Mesenchymal stem cell (in vitro differentiated cells and primary cell): Measurements from ENCODE around the gene DPEP3.
"Not testable (repeated sequence)": the region's sequence is repeated elsewhere in the genome, so short reads cannot be mapped to it uniquely, and the experiment has no call there.

Experiments
- DNase-seq: peaks from one replicate; pipeline ENCODE4 v3.0.0-alpha.2; 2013
- H2AFZ ChIP-seq: one replicate; pipeline ENCODE4 v1.6.1; 2013; ENCODE audit warnings: low read depth, mild to moderate bottlenecking, control low read depth, inconsistent platforms, low read length, moderate library complexity
- H2AK5ac ChIP-seq: 2 replicates; pipeline ENCODE4 v1.6.1; 2013; ENCODE audit warnings: low read length, moderate library complexity, mild to moderate bottlenecking, inconsistent platforms; ENCODE audit not compliant: severe bottlenecking
- H2BK120ac ChIP-seq: one replicate; pipeline ENCODE4 v1.6.1; 2013; ENCODE audit warnings: low read depth, mild to moderate bottlenecking, inconsistent platforms, low read length, moderate library complexity
- H2BK12ac ChIP-seq, 2 experiments: one replicate each; pipeline ENCODE4 v1.6.1; 2013; ENCODE audit warnings: inconsistent platforms in 2 of 2, low read length in 2 of 2, mild to moderate bottlenecking in 2 of 2, moderate library complexity in 2 of 2, control low read depth in 1 of 2
- H2BK15ac ChIP-seq: one replicate; pipeline ENCODE4 v1.6.1; 2013; ENCODE audit warnings: mild to moderate bottlenecking, low read depth, inconsistent platforms; ENCODE audit not compliant: poor library complexity, severe bottlenecking
- H2BK5ac ChIP-seq: 2 replicates; pipeline ENCODE4 v1.6.1; 2013; ENCODE audit warnings: low read depth, mild to moderate bottlenecking, low read length, control low read depth, inconsistent platforms; ENCODE audit not compliant: poor library complexity, severe bottlenecking
- H3K14ac ChIP-seq, 2 experiments: one replicate each; pipeline ENCODE4 v1.6.1; 2013; ENCODE audit warnings: inconsistent platforms in 2 of 2, low read length in 2 of 2, control low read depth in 1 of 2, mild to moderate bottlenecking in 1 of 2, moderate library complexity in 1 of 2
- H3K18ac ChIP-seq, 2 experiments: one replicate each; pipeline ENCODE4 v1.6.1; 2013; ENCODE audit warnings: inconsistent platforms in 2 of 2, low read length in 2 of 2, control low read depth in 1 of 2, low read depth in 1 of 2, mild to moderate bottlenecking in 1 of 2
- H3K23ac ChIP-seq, 2 experiments: one replicate each; pipeline ENCODE4 v1.6.1; 2013; ENCODE audit warnings: inconsistent platforms in 2 of 2, low read length in 2 of 2, mild to moderate bottlenecking in 2 of 2, moderate library complexity in 2 of 2, control low read depth in 1 of 2
- H3K27ac ChIP-seq: 2 replicates; pipeline ENCODE4 v1.5.1; 2013; ENCODE audit warnings: mild to moderate bottlenecking, moderate library complexity, low read length, control low read depth, inconsistent platforms; ENCODE audit not compliant: poor library complexity, severe bottlenecking
- H3K27me3 ChIP-seq, 2 experiments: 2 replicates each; pipeline versions ENCODE4 v1.6.1 to v1.7.0; 2013; ENCODE audit warnings: low read length in 2 of 2, mild to moderate bottlenecking in 2 of 2, moderate library complexity in 2 of 2, control low read depth in 1 of 2, inconsistent platforms in 1 of 2; ENCODE audit not compliant: control insufficient read depth in 1 of 2, insufficient read depth in 1 of 2
- H3K36me3 ChIP-seq, 2 experiments: 2 replicates each; pipeline versions ENCODE4 v1.6.1 to v1.7.0; 2013; ENCODE audit warnings: low read length in 2 of 2, control low read depth in 1 of 2, inconsistent platforms in 1 of 2, low read depth in 1 of 2, mild to moderate bottlenecking in 1 of 2; ENCODE audit not compliant: insufficient read depth in 2 of 2, control insufficient read depth in 1 of 2
- H3K4ac ChIP-seq, 2 experiments: one replicate each; pipeline ENCODE4 v1.6.1; 2013; ENCODE audit warnings: inconsistent platforms in 2 of 2, low read length in 2 of 2, mild to moderate bottlenecking in 2 of 2, moderate library complexity in 2 of 2, control low read depth in 1 of 2, low read depth in 1 of 2
- H3K4me1 ChIP-seq: 2 replicates; pipeline ENCODE4 v1.6.1; 2013; ENCODE audit warnings: low read depth, low read length, control low read depth; ENCODE audit not compliant: control insufficient read depth, insufficient read depth
- H3K4me2 ChIP-seq: 2 replicates; pipeline ENCODE4 v1.6.1; 2013; ENCODE audit warnings: low read length, mild to moderate bottlenecking, inconsistent platforms; ENCODE audit not compliant: poor library complexity, severe bottlenecking
- H3K4me3 ChIP-seq, 2 experiments: 2 replicates each; pipeline versions ENCODE4 v1.5.1 to v1.7.0; 2013; ENCODE audit warnings: low read length in 2 of 2, mild to moderate bottlenecking in 2 of 2, control low read depth in 1 of 2, low read depth in 1 of 2; ENCODE audit not compliant: insufficient read depth in 1 of 2
- H3K79me1 ChIP-seq: replicated peaks from 2 replicates; pipeline ENCODE4 v1.6.1; 2013; ENCODE audit warnings: mild to moderate bottlenecking, control low read depth, low read length, inconsistent platforms; ENCODE audit not compliant: poor library complexity, severe bottlenecking
- H3K9ac ChIP-seq: 2 replicates; pipeline ENCODE4 v1.7.0; 2013; ENCODE audit warnings: mild to moderate bottlenecking, low read length, moderate library complexity
- H3K9me3 ChIP-seq: 2 replicates; pipeline ENCODE4 v1.7.0; 2013; ENCODE audit warnings: mild to moderate bottlenecking, low read length; ENCODE audit not compliant: control insufficient read depth
- H4K8ac ChIP-seq: one replicate; pipeline ENCODE4 v1.6.1; 2013; ENCODE audit warnings: inconsistent platforms, mild to moderate bottlenecking, low read length, moderate library complexity
- H4K91ac ChIP-seq: one replicate; pipeline ENCODE4 v1.6.1; 2013; ENCODE audit warnings: mild to moderate bottlenecking, low read length, inconsistent platforms
- WGBS: methylation state at CpG from one replicate; pipeline ENCODE4 v1.1.7; 2013; ENCODE audit warnings: mixed read lengths; 5-methylcytosine and 5-hydroxymethylcytosine counted together

DPEP3 gene

DNA sequence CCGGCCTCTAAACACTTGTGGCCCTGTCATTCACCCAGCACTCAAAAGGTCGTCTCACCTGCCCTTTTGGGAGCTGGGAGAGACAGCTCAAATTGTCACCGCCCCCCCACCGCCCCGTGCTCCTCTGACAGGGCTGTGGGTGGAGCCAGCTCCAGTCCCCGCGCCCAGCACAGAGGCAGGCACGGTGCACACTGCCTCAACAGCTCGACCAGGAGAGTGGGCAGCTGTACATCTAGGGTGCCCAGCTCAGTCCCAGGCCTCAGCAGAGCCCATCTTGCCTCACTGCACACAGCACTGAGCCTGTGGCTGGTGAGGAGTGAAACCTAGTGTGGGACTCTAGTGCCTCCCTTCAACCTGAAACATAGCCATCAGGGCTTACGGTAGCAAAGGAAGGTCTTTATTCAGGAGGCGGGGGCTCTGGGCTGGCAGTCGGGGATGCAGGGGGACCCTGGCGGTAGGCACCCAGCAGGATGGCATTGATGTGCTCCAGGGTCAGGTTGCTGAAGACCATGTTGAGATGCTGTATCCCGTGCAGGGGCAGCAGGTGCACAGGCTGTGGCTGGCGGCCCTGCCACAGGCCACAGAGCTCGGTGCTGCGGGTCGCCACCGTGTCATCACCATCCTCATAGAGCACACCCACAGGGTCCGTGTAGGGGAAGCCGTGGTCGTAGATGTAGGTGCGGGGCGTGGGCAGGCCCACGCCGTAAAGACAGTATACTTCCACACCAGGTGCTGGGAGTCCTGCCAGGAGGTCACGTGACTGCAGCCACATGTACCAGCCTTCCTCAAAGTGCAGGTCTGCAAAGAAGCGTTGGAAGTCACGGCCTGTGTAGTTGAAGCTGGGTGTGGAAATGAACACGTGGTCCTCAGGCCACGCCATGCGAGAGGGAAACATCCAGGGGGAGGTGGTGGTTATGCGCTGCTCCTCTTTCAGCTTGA lies 40.5 kb downstream of the DPEP3 start:
- H2AK5ac ChIP-seq, result no peak overlapping the region
- no peaks in the 10 kb centered on the region for H3K27me3 ChIP-seq
- 96% methylated on average over 33 of the region's 33 CpGs for WGBS
- no peak overlapping the region for H3K9ac ChIP-seq
- no peak overlapping the region for H3K27ac ChIP-seq
- H4K8ac ChIP-seq, result no peak overlapping the region
- no peak for DNase-seq
- H3K18ac ChIP-seq, result no peak overlapping the region
- H2BK12ac ChIP-seq, result peak overlapping the region in 1 of 2 experiments; percentile 51
- no peak overlapping the region for H3K23ac ChIP-seq
- no peaks in the 10 kb centered on the region for H3K9me3 ChIP-seq
- no peak overlapping the region for H3K4me3 ChIP-seq
- H2BK5ac ChIP-seq, result no peak overlapping the region
- no peak overlapping the region for H3K4ac ChIP-seq
- peaks cover 16% of the 10 kb centered on the region for H3K79me1 ChIP-seq
- no peak overlapping the region for H4K91ac ChIP-seq
- no peak overlapping the region for H3K4me2 ChIP-seq
- H3K14ac ChIP-seq, result peak overlapping the region in 1 of 2 experiments; percentile 26
- peaks cover 33% of the 10 kb centered on the region for H3K4me1 ChIP-seq
- no peak overlapping the region for H2BK15ac ChIP-seq
- peaks cover 46 to 55% of the 10 kb centered on the region in 2 experiments for H3K36me3 ChIP-seq
- H2AFZ ChIP-seq, result no peak overlapping the region
- H2BK120ac ChIP-seq, result no peak overlapping the region

DNA sequence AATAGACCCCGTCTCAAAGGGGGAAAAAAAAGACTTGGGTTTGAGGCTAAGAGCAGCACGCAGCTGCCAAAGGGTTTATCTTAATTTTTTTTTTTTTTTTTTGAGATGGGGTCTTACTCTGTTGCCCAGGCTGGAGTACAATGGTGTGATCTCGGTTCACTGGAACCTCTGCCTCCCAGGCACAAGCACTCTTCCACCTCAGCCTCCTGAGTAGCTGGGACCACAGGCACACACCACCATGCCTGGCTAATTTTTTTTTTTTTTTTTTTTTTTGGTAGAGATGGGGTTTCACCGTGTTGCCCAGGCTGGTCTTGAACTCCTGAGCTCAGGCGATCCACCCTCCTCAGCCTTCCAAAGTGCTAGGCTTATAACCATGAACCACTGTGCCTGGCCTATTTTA lies 42.6 kb downstream of the DPEP3 start:
- WGBS, result 97% methylated on average over 4 of the region's 5 CpGs
- H3K9ac ChIP-seq, H3K23ac ChIP-seq, H3K4ac ChIP-seq, H2BK120ac ChIP-seq, H2AK5ac ChIP-seq, H4K8ac ChIP-seq, H3K27me3 ChIP-seq, H3K4me2 ChIP-seq, H2BK15ac ChIP-seq, H3K9me3 ChIP-seq, H3K18ac ChIP-seq, DNase-seq, H2AFZ ChIP-seq, H2BK5ac ChIP-seq, H3K27ac ChIP-seq, H3K14ac ChIP-seq, H2BK12ac ChIP-seq, H4K91ac ChIP-seq: not testable (repeated sequence)
- peaks cover 29% of the 10 kb centered on the region for H3K4me1 ChIP-seq
- peaks cover 42 to 48% of the 10 kb centered on the region in 2 experiments for H3K36me3 ChIP-seq
- peak overlapping the region in 1 of 2 experiments; percentile 98 for H3K4me3 ChIP-seq
- peaks cover 15% of the 10 kb centered on the region for H3K79me1 ChIP-seq

- H2AK5ac ChIP-seq, result peak overlapping the region; percentile 71
- no peaks in the 10 kb centered on the region for H3K27me3 ChIP-seq
- H3K14ac ChIP-seq, result peak overlapping the region in 1 of 2 experiments; percentile 85
- peaks cover 29% of the 10 kb centered on the region for H3K4me1 ChIP-seq
- H2BK5ac ChIP-seq, result no peak overlapping the region
- H3K27ac ChIP-seq, result peak overlapping the region; percentile 94
- peak overlapping the region; percentile 67 to 85 for H3K18ac ChIP-seq
- peak overlapping the region; percentile 87 for H3K4me2 ChIP-seq
- H2BK12ac ChIP-seq, result peak overlapping the region; percentile 7 to 48
- peak overlapping the region; percentile 95 to 98 for H3K4me3 ChIP-seq
- DNase-seq, result no peak
- peak overlapping the region; percentile 81 for H4K8ac ChIP-seq
- H2BK15ac ChIP-seq, result no peak overlapping the region
- no peak overlapping the region for H4K91ac ChIP-seq
- no peak overlapping the region for H2BK120ac ChIP-seq
- no peaks in the 10 kb centered on the region for H3K9me3 ChIP-seq
- peaks cover 41 to 46% of the 10 kb centered on the region in 2 experiments for H3K36me3 ChIP-seq
- H3K79me1 ChIP-seq, result peaks cover 17% of the 10 kb centered on the region
- 50% methylated on average over 6 of the region's 6 CpGs for WGBS
- H3K9ac ChIP-seq, result peak overlapping the region; percentile 98
- H3K4ac ChIP-seq, result peak overlapping the region; percentile 19 to 98
- H2AFZ ChIP-seq, result no peak overlapping the region
- H3K23ac ChIP-seq, result peak overlapping the region in 1 of 2 experiments; percentile 75
These were observed 43.3 kb downstream of the DPEP3 start for GRCh38 chr16:67936880-67937605.
